GM21390 (cell line): Measurements from ENCODE around the gene PRPF6.

Experiments
- ATAC-seq: cut with Tn5 transposase; IDR thresholded peaks from one replicate; pipeline ENCODE4 v1.9.1; 2021; ENCODE audit not compliant: unreplicated experiment

PRPF6 gene

DNA sequence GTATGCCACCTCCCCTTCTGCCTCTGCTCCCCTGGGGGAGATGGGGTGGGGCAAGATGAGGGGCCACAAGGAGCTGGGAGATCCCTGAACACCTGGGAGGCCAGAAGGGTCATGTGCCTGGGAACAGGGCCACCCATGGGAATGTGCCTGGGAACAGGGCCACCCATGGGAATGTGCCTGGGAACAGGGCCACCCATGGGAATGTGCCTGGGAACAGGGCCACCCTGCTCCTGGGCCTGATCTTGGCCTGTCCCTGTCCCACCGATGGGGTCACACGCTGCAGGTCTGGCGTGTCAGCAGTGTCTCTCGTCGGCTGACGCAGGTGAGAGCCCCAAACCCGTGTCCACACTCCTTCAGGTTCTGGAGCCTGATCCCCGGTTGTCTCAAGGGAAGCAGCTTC, 94.0 kb downstream of the PRPF6 start:
- ATAC-seq, result no peak

DNA sequence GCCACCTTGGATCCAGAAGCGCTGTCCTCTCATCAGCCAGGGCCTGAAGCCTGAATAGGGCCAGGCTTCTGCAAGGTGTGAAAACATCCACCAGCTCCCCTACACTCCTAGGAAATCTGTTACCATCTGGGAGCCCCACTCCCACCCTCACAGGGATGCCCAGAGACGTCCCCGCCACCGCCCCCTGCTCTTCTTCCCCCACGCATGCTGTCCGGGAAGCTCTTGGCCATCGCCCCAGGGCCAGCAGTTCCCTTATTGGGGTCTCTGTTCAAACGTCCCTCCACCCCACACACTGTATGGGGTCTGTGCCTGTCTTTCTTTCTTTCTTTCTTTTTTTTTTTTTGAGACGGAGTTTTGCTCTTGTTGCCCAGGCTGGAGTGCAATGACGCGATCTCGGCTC, 94.6 kb downstream of the PRPF6 start:
- no peak for ATAC-seq

DNA sequence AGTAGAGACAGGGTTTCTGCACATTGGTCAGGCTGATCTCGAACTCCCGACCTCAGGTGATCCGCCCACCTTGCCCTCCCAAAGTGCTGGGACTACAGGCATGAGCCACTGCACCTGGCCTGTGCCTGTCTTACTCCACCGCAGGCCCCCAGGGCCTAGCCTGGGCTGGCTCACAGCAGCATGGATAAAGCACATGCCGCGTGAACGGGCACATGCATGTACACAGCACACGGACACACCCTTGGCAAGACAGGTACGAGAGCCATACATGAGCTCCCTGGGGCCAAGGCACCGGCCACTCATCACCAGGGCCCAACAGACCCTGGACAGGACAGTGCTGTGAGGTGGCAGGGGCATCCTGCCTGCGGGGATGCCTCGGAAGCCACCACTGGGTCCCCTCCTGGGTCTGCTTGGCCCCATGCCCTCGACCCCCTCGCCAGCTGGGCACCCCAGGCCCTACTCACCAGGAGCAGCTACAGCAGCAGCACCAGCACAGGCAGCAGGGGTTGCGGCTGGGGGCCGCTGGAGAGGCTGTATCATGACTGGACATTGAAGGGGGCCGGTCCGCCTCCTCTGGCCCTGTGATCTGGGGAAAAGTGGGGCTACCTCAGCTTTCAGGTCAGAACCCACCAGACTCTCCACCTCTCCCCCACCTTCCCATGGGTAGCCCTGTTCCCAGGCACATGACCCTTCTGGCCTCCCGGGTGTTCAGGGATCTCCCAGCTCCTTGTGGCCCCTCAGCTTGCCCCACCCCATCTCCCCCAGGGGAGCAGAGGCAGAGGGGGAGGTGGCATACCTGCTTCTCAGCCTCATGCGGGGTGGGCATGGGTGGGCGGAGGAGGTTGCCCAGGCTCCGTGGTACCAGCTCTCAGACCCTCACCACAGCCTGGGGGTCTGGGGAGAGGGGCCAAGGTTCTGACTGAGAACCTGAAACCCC, 95.4 kb downstream of the PRPF6 start:
- ATAC-seq, result no peak

DNA sequence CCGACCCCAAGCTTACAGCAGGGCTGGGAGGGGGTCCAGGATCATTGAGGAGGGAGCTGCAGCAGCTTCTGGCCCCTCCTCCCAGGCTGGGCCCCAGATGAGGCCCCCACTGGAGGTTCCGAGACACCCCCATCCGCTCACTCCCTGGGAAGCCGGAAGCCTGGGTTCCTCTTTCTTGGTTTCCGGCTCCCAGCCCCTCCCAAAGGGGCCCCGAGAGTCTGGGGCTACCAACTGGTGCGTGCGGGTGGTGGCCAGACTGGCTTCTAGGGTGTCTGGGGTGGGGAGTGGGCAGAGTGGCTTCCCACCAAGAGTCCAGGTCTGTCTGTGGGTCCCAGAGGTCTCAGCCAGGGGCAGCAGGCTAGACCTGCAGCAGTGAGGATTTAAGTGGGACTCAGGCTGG, 96.2 kb downstream of the PRPF6 start:
- no peak for ATAC-seq

DNA sequence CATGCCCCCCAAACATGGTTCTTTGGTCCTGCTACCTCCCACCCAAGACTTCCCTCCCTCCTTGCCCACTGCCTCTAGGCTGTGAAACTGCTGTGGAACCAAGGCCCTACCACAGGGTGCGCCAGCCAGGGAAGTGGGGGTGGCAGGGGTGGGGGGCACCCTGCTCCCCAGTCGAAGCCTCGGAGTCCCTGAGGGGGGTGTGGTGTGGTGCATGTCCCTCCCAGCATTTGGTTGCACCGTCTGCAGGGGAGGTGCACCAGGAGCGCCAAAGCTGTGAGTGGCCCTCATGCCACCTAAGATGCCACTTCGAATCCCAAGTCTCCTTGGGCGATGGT, 96.6 kb downstream of the PRPF6 start:
- no peak for ATAC-seq

DNA sequence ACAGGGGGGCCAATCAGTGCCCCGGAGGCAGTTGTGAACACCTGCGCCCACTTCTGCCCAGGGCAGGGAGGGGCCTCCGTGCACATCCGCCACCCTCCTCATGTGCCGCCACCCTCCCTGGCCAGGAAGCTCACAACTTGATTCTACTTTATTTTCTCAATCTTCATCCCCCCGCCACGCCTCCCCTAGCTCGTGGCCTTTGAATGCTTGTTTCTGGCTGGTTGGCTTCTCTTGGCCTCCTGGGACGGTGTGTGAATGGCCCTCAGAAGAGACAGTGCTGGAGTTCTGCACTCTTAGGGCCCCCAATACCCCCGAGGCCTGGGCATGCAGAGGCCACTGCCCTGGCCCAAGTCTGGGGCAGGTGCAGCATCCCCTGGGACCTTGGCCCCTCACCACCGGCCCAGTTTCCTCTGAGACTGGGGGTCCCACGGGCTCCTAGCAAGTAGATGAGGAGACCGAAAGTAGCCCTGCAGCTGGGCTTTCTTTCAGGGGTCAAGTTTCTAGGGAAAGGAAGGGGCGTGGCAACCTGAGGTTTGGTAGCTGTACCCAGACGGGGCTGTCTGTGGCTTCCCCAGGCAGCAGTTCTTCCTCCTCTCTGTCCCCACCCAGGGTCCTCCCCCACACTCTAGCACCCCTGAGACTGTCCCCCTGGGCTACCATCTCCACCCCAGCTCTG, 97.1 kb downstream of the PRPF6 start:
- no peak for ATAC-seq

DNA sequence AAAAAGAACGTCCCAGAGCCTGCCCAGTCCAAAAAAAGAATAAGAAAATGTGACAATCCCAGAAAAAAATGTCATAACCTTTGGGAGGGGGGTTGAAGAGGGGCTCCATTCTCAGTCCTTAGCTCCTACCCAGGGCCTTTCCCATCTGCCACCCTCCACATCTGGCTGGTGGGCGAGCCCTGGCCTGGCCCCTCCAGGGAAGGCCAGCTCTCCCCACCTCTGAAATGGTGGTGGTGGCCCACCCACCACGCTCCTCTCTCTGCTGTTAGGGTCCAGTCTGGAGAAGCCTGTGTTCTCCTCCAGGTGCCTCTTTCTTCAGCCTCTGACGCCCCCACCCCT, 98.0 kb downstream of the PRPF6 start:
- no peak for ATAC-seq

DNA sequence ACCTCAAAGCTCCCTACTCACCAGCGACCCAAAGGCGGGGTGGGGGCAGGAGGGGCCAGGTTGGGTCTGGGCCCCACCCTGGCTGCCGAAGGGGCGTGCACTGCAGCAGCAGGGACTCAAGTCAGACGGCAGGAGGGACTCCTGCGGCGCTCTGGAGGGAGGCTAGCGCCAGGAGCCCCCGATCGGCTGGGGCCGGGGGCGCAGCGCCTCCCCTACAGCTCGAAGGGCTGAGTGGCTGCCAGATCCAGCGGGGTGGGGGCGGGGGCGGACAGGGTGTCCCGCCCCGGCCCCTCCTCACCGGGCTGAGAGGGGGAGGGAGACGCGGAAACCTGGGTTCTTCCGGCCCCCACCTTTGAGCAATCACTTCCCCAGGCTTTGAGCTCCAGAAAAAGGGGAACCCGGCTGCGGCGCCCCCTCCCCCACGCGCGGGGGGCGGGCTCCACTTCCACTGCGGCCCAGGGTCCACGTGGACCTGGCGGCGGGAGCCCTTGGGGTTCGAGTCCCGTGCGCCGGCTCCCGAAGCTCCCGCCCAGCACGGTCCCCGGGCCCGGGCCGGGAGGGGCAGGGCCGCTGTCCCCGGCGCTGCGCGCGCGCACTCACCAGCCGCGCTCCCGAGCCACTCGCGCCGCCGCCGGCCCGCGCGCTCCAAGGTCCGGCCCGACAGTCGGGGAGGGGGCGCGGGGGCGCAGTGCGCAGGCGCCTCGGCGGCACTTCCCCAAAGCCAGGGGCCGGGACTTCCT, 98.5 kb downstream of the PRPF6 start, which contains the start of gene RGS19:
TSS of gene RGS19 (minus strand) at position 246 of the 740 bp plus-strand sequence. CDS start 2,632 bp downstream, outside the sequence.
- ATAC-seq, result no peak

DNA sequence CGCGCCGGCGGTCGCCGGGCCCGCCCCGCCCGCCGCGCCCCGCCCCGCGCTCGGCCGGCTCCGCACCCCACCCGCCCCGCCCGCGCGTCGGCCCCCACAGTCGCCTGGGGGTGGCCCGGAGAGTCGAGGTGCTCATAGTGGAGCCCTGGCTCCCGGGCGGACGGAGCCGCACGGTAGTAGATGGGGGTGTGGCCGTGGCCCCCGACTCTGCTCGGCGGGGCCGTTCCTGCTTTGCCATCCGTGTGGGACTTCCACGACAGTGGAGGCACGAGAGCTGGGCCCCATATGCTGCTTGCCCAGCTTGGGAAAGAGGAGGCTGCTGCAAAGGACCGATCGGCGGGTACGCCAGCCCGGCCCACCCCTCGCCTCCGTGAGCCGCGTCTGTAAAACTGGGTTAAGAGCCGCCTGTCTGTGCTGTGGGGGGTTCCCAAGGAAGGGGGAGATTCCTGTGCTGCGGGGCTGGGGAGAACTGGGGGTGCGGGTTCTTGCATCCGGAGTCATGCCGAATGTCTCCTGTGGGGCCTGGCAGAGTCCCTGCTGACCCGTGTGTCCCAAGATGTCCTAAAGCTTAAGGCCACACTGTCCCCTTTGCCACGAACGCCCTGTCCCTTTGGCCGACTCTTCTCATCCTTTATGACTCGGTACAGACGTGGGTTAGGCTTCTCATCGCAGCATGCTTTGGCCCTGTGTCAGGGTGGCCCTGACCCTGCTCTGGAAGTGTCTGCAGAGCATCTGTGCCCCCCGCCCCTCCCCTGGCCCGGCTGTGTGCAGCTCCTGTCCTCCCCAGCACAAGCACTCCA, 99.3 kb downstream of the PRPF6 start, which contains the start of gene OPRL1:
TSS of gene OPRL1 (plus strand) at position 70 of the 800 bp plus-strand sequence. CDS start 12,639 bp downstream, outside the sequence.
- ATAC-seq, result no peak

DNA sequence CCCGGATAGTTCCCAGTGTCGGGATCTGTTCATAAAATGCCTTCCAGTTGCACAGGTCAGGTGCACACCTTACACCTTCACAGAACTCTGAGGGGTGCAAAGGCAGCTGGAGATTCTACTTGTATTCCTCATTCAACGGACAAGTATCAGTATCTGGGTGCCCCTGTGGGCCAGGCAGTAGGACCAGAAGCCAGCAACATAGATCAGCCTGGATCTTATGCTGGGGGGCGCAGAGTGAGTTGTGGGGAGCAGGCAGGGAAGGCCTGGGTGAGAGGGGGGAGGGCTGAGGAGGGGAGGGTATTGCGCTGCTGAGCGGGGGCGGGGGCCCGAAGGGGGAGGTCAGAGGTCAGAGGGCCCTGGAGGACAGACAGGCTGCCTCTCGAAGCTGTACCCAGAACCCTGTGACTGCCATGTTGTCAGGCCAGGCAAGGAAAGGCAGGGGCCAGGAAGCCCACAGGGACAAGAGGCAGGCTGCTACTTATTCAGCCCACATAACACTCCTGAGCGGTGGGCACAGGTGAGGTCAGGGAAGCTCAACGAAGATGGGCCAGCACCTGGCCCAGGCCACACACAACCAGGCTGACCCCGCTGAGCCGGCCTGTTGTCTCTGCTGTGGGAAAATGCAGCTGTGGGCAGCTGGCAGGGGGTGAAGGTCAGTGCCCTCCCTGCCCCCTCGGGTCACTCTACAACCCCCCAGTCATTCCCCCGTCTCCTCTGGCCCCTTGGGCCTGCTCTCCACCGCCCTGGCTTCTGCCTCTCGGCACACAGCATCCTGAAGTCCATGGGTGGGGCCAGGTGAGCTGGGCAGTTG, 100.1 kb downstream of the PRPF6 start:
- no peak for ATAC-seq

DNA sequence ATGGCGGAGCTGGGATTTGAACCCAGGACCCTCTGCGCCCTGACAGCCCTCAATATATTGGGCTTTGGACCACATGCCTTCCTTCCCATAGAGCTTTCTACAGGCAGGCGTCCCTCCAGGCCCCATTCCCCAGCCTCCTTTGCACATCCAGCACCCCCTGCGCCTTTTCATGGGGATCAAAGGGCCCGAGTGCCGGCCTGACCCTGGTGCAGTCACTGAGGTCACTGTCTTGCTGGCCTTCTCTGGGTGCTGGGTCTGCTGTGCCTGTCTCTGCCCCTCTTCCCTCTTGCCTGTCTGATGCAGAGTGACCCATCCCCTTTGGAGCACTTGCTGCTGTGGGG, 100.7 kb downstream of the PRPF6 start:
- no peak for ATAC-seq

DNA sequence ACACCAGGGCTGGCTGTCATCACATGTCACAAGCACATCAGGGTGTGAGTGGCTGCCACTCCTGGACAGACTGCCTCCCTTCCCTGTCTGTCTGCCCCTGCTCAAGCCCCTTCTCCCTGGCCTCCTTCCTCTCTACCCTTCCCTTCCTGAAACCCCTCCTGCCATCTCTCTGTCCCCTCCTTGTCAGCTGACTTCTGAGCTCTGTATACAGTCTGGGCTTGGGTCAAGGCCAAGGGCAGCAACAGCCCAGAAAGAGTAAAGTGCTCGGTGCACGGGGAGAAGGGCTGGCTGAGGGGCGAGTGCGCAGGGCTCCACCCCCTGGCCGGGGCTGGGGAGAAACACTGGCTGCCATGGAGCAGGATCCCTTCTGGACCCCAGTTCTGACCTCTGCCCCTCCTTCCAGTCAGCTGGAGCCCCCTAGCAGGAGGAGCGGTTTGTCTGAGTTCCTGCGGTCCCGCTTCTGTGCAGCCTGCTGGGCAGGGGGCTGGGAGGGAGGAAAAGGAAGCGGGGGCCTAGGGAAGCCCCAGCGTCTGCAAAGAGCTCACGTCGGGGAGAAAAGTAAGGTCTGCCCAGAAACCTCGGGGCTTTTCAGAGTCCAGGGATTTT, 101.3 kb downstream of the PRPF6 start:
- ATAC-seq, result no peak
